HCT116 (cell line): Measurements from ENCODE around the gene USP21. TPM values are rescaled to one million over a fixed set of nuclear protein-coding genes. Genes with fewer than 3 reads are reported as not detected.

Experiments
- ATAC-seq: fragments of 200-7000 bp; cut with Tn5 transposase; 2 replicates; pipeline ENCODE4 v1.9.1; 2020; ENCODE audit warnings: mild to moderate bottlenecking, moderate library complexity
- BruUV-seq: library from RNA; stranded (reverse); fragments of 400-500 nt; replicated peaks from 2 replicates; lab custom pipeline; 2021; lab: Mats Ljungman, UMichigan
- CTCF ChIA-PET: fragments of 300-600 bp; sonication (Branson Sonifier 250); formaldehyde crosslinking; loops from one replicate; lab custom pipeline; 2021; ENCODE audit warnings: antibody characterized with exemption; lab: Charles Lee
- POLR2A ChIA-PET: fragments of 300-600, 350-600 bp; sonication (Branson Sonifier 250); formaldehyde crosslinking; loops from one replicate; lab custom pipeline; 2021; ENCODE audit warnings: antibody characterized with exemption; lab: Charles Lee
- RAD21 ChIA-PET, 2 experiments: fragments of 300-600 bp; sonication (Branson Sonifier 250); formaldehyde crosslinking; loops; one replicate each; lab custom pipeline; 2023; ENCODE audit warnings: low total read pairs in 2 of 2; ENCODE audit not compliant: uncharacterized antibody in 2 of 2, unreplicated experiment in 2 of 2, low non-redundant PET in 1 of 2; lab: Charles Lee
- DNase-seq: peaks from one replicate; pipeline ENCODE4 v3.0.0-alpha.2; 2010; ENCODE audit warnings: low read depth, low spot score
- H2AFZ ChIP-seq: fragments of 200-600 bp; shearing (Covaris generic), sonication (generic); 2 replicates; pipeline ENCODE4 v1.6.1; 2017; ENCODE audit warnings: low read depth, mixed run types, mixed read lengths, antibody characterized with exemption, low read length; ENCODE audit not compliant: poor library complexity, severe bottlenecking
- H3K27ac ChIP-seq: 2 replicates; pipeline ENCODE4 v1.5.1; 2012; ENCODE audit warnings: low read depth, low read length
- H3K27me3 ChIP-seq: fragments of 200-600 bp; sonication (generic); 2 replicates; pipeline ENCODE4 v1.6.1; 2016; ENCODE audit warnings: mixed run types, low read length, mixed read lengths; ENCODE audit not compliant: insufficient read depth
- H3K36me3 ChIP-seq, 2 experiments: fragments of 200-500 bp in 1 of 2; fragments of 200-600 bp in 1 of 2; sonication (Bioruptor generic) in 1 of 2; sonication (generic) in 1 of 2; 2 replicates each; pipeline versions ENCODE4 v1.5.1 to v1.6.1; 2014 to 2016; ENCODE audit warnings: low read length in 2 of 2, inconsistent platforms in 1 of 2, mixed read lengths in 1 of 2, mixed run types in 1 of 2; ENCODE audit not compliant: insufficient read depth in 2 of 2, control insufficient read depth in 1 of 2
- H3K4me1 ChIP-seq, 2 experiments: fragments of 200-600 bp in 1 of 2; sonication (generic) in 1 of 2; 2 replicates each; pipeline versions ENCODE4 v1.5.1 to v1.6.1; 2012 to 2017; ENCODE audit warnings: low read length in 2 of 2, inconsistent platforms in 1 of 2, mild to moderate bottlenecking in 1 of 2, mixed read lengths in 1 of 2, mixed run types in 1 of 2, moderate library complexity in 1 of 2; ENCODE audit not compliant: insufficient read depth in 2 of 2, control insufficient read depth in 1 of 2
- H3K4me2 ChIP-seq: fragments of 200-600 bp; sonication (generic); 2 replicates; pipeline ENCODE4 v1.6.1; 2017; ENCODE audit warnings: mixed run types, low read length, mixed read lengths
- H3K4me3 ChIP-seq, 2 experiments: fragments of 200-600 bp in 1 of 2; sonication (generic) in 1 of 2; replicated peaks in 1 of 2; 2 replicates each; pipeline ENCODE4 v1.5.1; 2011 to 2016; ENCODE audit warnings: low read length in 2 of 2, control low read depth in 1 of 2, low read depth in 1 of 2, mild to moderate bottlenecking in 1 of 2, mixed read lengths in 1 of 2, mixed run types in 1 of 2
- H3K79me2 ChIP-seq: fragments of 200-600 bp; sonication (generic); 2 replicates; pipeline ENCODE4 v1.6.1; 2017; ENCODE audit warnings: mild to moderate bottlenecking, mixed run types, low read length, moderate library complexity, mixed read lengths; ENCODE audit not compliant: insufficient read depth
- H3K9ac ChIP-seq: fragments of 200-600 bp; sonication (generic); 2 replicates; pipeline ENCODE4 v1.6.1; 2016; ENCODE audit warnings: low read length, mixed read lengths
- H3K9me2 ChIP-seq: fragments of 200-600 bp; sonication (generic), shearing (Covaris generic); 2 replicates; pipeline ENCODE4 v1.6.1; 2017; ENCODE audit warnings: mixed run types, mild to moderate bottlenecking, moderate library complexity; ENCODE audit not compliant: insufficient read depth
- H3K9me3 ChIP-seq, 2 experiments: fragments of 200-500 bp in 1 of 2; fragments of 200-600 bp in 1 of 2; sonication (Bioruptor generic) in 1 of 2; sonication (generic) in 1 of 2; 2 replicates each; pipeline ENCODE4 v1.6.1; 2014 to 2017; ENCODE audit warnings: low read length in 2 of 2, mixed read lengths in 2 of 2, inconsistent platforms in 1 of 2, low read depth in 1 of 2, mild to moderate bottlenecking in 1 of 2, mixed run types in 1 of 2, moderate library complexity in 1 of 2; ENCODE audit not compliant: control insufficient read depth in 1 of 2, insufficient read depth in 1 of 2
- H4K20me1 ChIP-seq: fragments of 200-600 bp; sonication (generic), shearing (Covaris generic); 2 replicates; pipeline ENCODE4 v1.6.1; 2017; ENCODE audit warnings: mixed run types, mild to moderate bottlenecking, moderate library complexity; ENCODE audit not compliant: insufficient read depth
- CEBPB ChIP-seq: IDR thresholded peaks from 2 replicates; pipeline ENCODE4 v1.6.1; 2012; ENCODE audit warnings: low read depth
- CTCF ChIP-seq, 3 experiments: fragments of 200-600 bp in 1 of 3; sonication (generic) in 1 of 3; IDR thresholded peaks in 2 of 3; conservative IDR thresholded peaks in 1 of 3; 2 replicates each; pipeline ENCODE4 v1.5.1; 2012 to 2017; ENCODE audit warnings: low read depth in 2 of 3, low read length in 2 of 3, antibody characterized with exemption in 1 of 3, borderline replicate concordance in 1 of 3, control low read depth in 1 of 3, mild to moderate bottlenecking in 1 of 3, mixed read lengths in 1 of 3, mixed run types in 1 of 3, moderate library complexity in 1 of 3; ENCODE audit not compliant: insufficient read depth in 1 of 3
- ELF1 ChIP-seq: IDR thresholded peaks from 2 replicates; pipeline ENCODE4 v1.6.1; 2012; ENCODE audit warnings: low read depth, borderline replicate concordance
- EZH2 ChIP-seq: fragments of 200-600 bp; sonication (generic); IDR thresholded peaks from 2 replicates; pipeline ENCODE4 v1.6.1; 2017; ENCODE audit warnings: antibody characterized with exemption, mixed run types
- FOSL1 ChIP-seq: IDR thresholded peaks from 2 replicates; pipeline ENCODE4 v1.6.1; 2012; ENCODE audit warnings: low read depth
- JUND ChIP-seq: IDR thresholded peaks from 2 replicates; pipeline ENCODE4 v1.6.1; 2012
- MAX ChIP-seq: IDR thresholded peaks from 2 replicates; pipeline ENCODE4 v1.6.1; 2012
- POLR2A ChIP-seq: IDR thresholded peaks from 2 replicates; pipeline ENCODE4 v1.7.0; 2011; ENCODE audit warnings: borderline replicate concordance; ENCODE audit not compliant: insufficient read depth, insufficient read length; ENCODE audit errors: extremely low read depth
- POLR2AphosphoS5 ChIP-seq: IDR thresholded peaks from 2 replicates; pipeline ENCODE4 v1.6.1; 2011; ENCODE audit warnings: mild to moderate bottlenecking, low read depth, low read length, moderate library complexity
- RAD21 ChIP-seq: IDR thresholded peaks from 2 replicates; pipeline ENCODE4 v1.6.1; 2012; ENCODE audit warnings: low read depth, mild to moderate bottlenecking
- REST ChIP-seq: IDR thresholded peaks from 2 replicates; pipeline ENCODE4 v1.6.1; 2012; ENCODE audit warnings: low read depth
- SIN3A ChIP-seq: IDR thresholded peaks from 2 replicates; pipeline ENCODE4 v1.6.1; 2012; ENCODE audit warnings: low read depth
- SRF ChIP-seq: IDR thresholded peaks from 2 replicates; pipeline ENCODE4 v1.6.1; 2012; ENCODE audit warnings: low read depth
- YY1 ChIP-seq: IDR thresholded peaks from 2 replicates; pipeline ENCODE4 v1.6.1; 2011; ENCODE audit warnings: low read length, low read depth, moderate library complexity, mild to moderate bottlenecking; ENCODE audit not compliant: insufficient replicate concordance; ENCODE audit errors: extremely low read depth
- ZFX ChIP-seq: fragments of 450-650 bp; IDR thresholded peaks from 2 replicates; pipeline ENCODE4 v1.6.1; 2017
- ZNF274 ChIP-seq: fragments of 200-500 bp; sonication (Bioruptor generic); IDR thresholded peaks from 2 replicates; pipeline ENCODE4 v1.6.1; 2014; ENCODE audit warnings: mild to moderate bottlenecking, low read depth, low read length, inconsistent platforms
- intact Hi-C: fragments of 100-400 bp; cut with micrococcal nuclease; formaldehyde crosslinking; loops from 2 replicates; pipeline ENCODE4 v1.10.0; 2022
- total RNA-seq: library from RNA; stranded (reverse); gene quantifications from one replicate; pipeline ENCODE4 v1.2.1, GENCODE V29; 2021; ENCODE audit not compliant: unreplicated experiment
- TF ChIP-seq, protein P1 (sequence below): IDR thresholded peaks from 2 replicates; pipeline ENCODE4 v1.6.1; 2012

Gene USP21
- total RNA-seq, 1 experiment from 2014 or later = 22.1 TPM

- intact Hi-C loops = no loop called here
- no peak overlapping the region for H3K9ac ChIP-seq
Measured at GRCh38 chr1:161198194-161198896, 39.0 kb downstream of the USP21 start.

More at GRCh38 chr1:161198194-161198896, 39.0 kb downstream of the USP21 start:
- no peak overlapping the region for H3K27ac ChIP-seq
- peaks cover 11% of the 10 kb centered on the region for H3K79me2 ChIP-seq
- no peaks in the 10 kb centered on the region for H4K20me1 ChIP-seq
- H2AFZ ChIP-seq = no peak overlapping the region
- POLR2A ChIA-PET = no interaction called here
- H3K4me2 ChIP-seq = no peak overlapping the region
- H3K36me3 ChIP-seq = 0 out of 4 replicates have a peak, but pooled peaks cover 0 to 1% of the 10 kb centered on the region in 2 experiments
- H3K9me3 ChIP-seq = no peaks in the 10 kb centered on the region
- DNase-seq (no peak), ATAC-seq (no peak)
- H3K4me3 ChIP-seq = no peak overlapping the region
- RAD21 ChIA-PET = no interaction called here
- BruUV-seq = no TSS peak
- no peaks in the 10 kb centered on the region for H3K9me2 ChIP-seq
- CTCF ChIA-PET = interaction anchor here (1.0 to 1.6 kb wide), 2 partner anchors 17 to 242 kb away, joined by 3 to 4 read pairs; no protein-coding TSS in a partner anchor
- TF ChIP-seq CEBPB = no peak
- no peak for TF ChIP-seq REST
- TF ChIP-seq YY1 = no peak
- no peak for TF ChIP-seq CTCF (IDR thresholded peaks at IDR 0.05 in 2 of 3, conservative IDR thresholded peaks at IDR 0.05 in 1 of 3; ENCODE audit: borderline replicate concordance in 1 of 3, insufficient read depth in 1 of 3, low read depth in 2 of 3, low read length in 2 of 3)
- TF ChIP-seq, protein P1, sequence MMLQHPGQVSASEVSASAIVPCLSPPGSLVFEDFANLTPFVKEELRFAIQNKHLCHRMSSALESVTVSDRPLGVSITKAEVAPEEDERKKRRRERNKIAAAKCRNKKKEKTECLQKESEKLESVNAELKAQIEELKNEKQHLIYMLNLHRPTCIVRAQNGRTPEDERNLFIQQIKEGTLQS = no peak
- no peak for TF ChIP-seq MAX
- no peak for TF ChIP-seq POLR2AphosphoS5
- no peak for TF ChIP-seq ZFX
- TF ChIP-seq ELF1 = no peak
- no peak for TF ChIP-seq SRF
- no peak for TF ChIP-seq RAD21
- no peak for TF ChIP-seq SIN3A
- no peak for TF ChIP-seq ZNF274
- no peak for TF ChIP-seq POLR2A
- no peak for TF ChIP-seq JUND
- no peak for TF ChIP-seq EZH2
- no peak for TF ChIP-seq FOSL1
- TF ChIP-seq, all 23 proteins: peak for 0
- H3K4me1 ChIP-seq = peaks cover 6 to 33% of the 10 kb centered on the region in 2 experiments; a peak in 3 of 4 replicates
- H3K27me3 ChIP-seq = no peaks in the 10 kb centered on the region
